Retinal pigment epithelial cell (primary cell): Measurements from ENCODE around the gene SAGE1.
"Not testable (repeated sequence)": the region's sequence is repeated elsewhere in the genome, so short reads cannot be mapped to it uniquely, and the experiment has no call there.

Experiments used
- DNase-seq: peaks from one replicate; pipeline ENCODE4 v3.0.0-alpha.2; 2010; ENCODE audit warnings: low read depth
- H3K4me3 ChIP-seq: 2 replicates; pipeline ENCODE4 v1.5.1; 2011; ENCODE audit warnings: mild to moderate bottlenecking, low read length, control low read depth, moderate library complexity
- CTCF ChIP-seq: conservative IDR thresholded peaks from 2 replicates; pipeline ENCODE4 v1.5.1; 2011; ENCODE audit warnings: low read depth, low read length, control low read depth, inconsistent platforms

Gene SAGE1

GRCh38 chrX:135893294-135893817, at the start of gene SAGE1, which contains the start of gene CT45A10:
Gene SAGE1 (plus strand): TSS chrX:135893716. CDS start chrX:135896243, 2,527 bp downstream.
Gene CT45A10 (minus strand): TSS chrX:135893444. CDS start chrX:135885344, 8,100 bp downstream.
- H3K4me3 ChIP-seq = no peak within 1 kb of the TSS
- TF ChIP-seq CTCF = no peak
- no peak for DNase-seq

GRCh38 chrX:135854438-135854837, 39.1 kb upstream of the SAGE1 start, which contains the start of gene CT45A8:
Gene CT45A8 (minus strand): TSS chrX:135854538. CDS start chrX:135850783, 3,755 bp downstream.
- not testable (repeated sequence) for DNase-seq, H3K4me3 ChIP-seq

GRCh38 chrX:135871712-135872111, 21.8 kb upstream of the SAGE1 start, which contains the start of gene CT45A9:
Gene CT45A9 (minus strand): TSS chrX:135871812. CDS start chrX:135868061, 3,751 bp downstream.
- DNase-seq, H3K4me3 ChIP-seq: not testable (repeated sequence)

- not testable (repeated sequence) for H3K4me3 ChIP-seq, DNase-seq
These were observed 10.8 kb upstream of the SAGE1 start for GRCh38 chrX:135882741-135883140.

GRCh38 chrX:135888230-135888629, 5.3 kb upstream of the SAGE1 start:
- H3K4me3 ChIP-seq, DNase-seq: not testable (repeated sequence)

GRCh38 chrX:135888976-135889375, 4.5 kb upstream of the SAGE1 start:
- DNase-seq, H3K4me3 ChIP-seq: not testable (repeated sequence)

GRCh38 chrX:135890087-135890585, 3.4 kb upstream of the SAGE1 start:
- no peak overlapping the region for H3K4me3 ChIP-seq
- no peak for DNase-seq
- no peak for TF ChIP-seq CTCF

GRCh38 chrX:135892781-135893180, 735 bp upstream of the SAGE1 start:
- TF ChIP-seq CTCF = no peak
- DNase-seq = no peak
- no peak overlapping the region for H3K4me3 ChIP-seq

- DNase-seq = no peak
- H3K4me3 ChIP-seq = no peak overlapping the region
- TF ChIP-seq CTCF = no peak
These were observed 16.7 kb downstream of the SAGE1 start for GRCh38 chrX:135910251-135910650.

- no peak for TF ChIP-seq CTCF
- no peak overlapping the region for H3K4me3 ChIP-seq
- DNase-seq = no peak
These were observed 20.9 kb downstream of the SAGE1 start for GRCh38 chrX:135914404-135914803.

GRCh38 chrX:135920516-135920915, 27.0 kb downstream of the SAGE1 start:
- DNase-seq, H3K4me3 ChIP-seq: not testable (repeated sequence)
